ENCODE data around the gene KRT85.
A peak's percentile ranks its signal among the peaks of the same experiment; 100 is the strongest.
"Not testable (repeated sequence)": the region's sequence is repeated elsewhere in the genome, so short reads cannot be mapped to it uniquely, and the experiment has no call there.

Gene KRT85

DNA sequence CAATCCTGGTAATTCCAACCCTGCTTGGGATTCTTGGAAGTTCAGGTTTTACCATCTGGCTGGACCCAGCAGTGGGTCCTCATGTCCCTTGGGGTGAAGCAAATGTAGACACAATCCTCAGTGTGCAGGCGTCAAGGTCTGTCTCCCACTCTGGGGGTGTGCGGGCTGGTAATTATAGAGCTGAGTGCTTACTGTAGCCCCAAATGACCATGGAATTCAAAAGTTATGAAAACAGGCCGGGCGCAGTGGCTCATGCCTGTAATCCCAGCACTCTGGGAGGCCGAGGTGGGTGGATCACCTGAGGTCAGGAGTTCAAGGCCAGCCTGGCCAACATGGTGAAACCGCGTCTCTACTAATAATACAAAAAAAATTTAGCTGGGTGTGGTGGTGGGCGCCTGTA lies 22.2 kb downstream of the KRT85 start:
- H2BK12ac ChIP-seq (ENCODE audit: low read length); H3K4me2 ChIP-seq (ENCODE audit: low read length); H3K9me3 ChIP-seq (ENCODE audit: insufficient read depth, low read depth, low read length); H3K79me2 ChIP-seq (ENCODE audit: control insufficient read depth, insufficient read depth, low read length, poor library complexity); H3K27ac ChIP-seq (ENCODE audit: low read depth, low read length); H2BK5ac ChIP-seq (ENCODE audit: low read depth, low read length, poor library complexity); H3K27me3 ChIP-seq (ENCODE audit: insufficient read depth, low read length); H3K18ac ChIP-seq (ENCODE audit: low read length); H2AK5ac ChIP-seq (ENCODE audit: low read length); H4K12ac ChIP-seq (ENCODE audit: low read depth, low read length); H2AFZ ChIP-seq (ENCODE audit: insufficient read depth, low read length, poor library complexity); H3K9ac ChIP-seq (ENCODE audit: low read length); H3K4ac ChIP-seq (ENCODE audit: low read depth, low read length); H3K36me3 ChIP-seq (ENCODE audit: control insufficient read depth in 1 of 2, insufficient read depth in 2 of 2, low read length in 2 of 2); H3K79me1 ChIP-seq (ENCODE audit: low read length); H4K8ac ChIP-seq (ENCODE audit: low read depth, low read length); H3K14ac ChIP-seq (ENCODE audit: low read length); H3K4me3 ChIP-seq (ENCODE audit: low read depth, low read length); H3K23ac ChIP-seq (ENCODE audit: low read length): not testable (repeated sequence)
- H2BK120ac ChIP-seq (ENCODE audit: insufficient read depth, low read length, poor library complexity): peak overlapping the region; percentile 36
- DNase-seq: peak in 1 of 2 donors; percentile 13
- H3K4me1 ChIP-seq (ENCODE audit: control insufficient read depth in 1 of 2, insufficient read depth in 2 of 2, low read length in 2 of 2): peaks cover 10 to 13% of the 10 kb centered on the region in 2 experiments
- WGBS (ENCODE audit: extremely low coverage, insufficient coverage, insufficient read length): no CpG with 5 or more reads among the region's 8 CpGs
- peak overlapping the region; percentile 13 for H4K91ac ChIP-seq (ENCODE audit: low read depth, low read length)

DNA sequence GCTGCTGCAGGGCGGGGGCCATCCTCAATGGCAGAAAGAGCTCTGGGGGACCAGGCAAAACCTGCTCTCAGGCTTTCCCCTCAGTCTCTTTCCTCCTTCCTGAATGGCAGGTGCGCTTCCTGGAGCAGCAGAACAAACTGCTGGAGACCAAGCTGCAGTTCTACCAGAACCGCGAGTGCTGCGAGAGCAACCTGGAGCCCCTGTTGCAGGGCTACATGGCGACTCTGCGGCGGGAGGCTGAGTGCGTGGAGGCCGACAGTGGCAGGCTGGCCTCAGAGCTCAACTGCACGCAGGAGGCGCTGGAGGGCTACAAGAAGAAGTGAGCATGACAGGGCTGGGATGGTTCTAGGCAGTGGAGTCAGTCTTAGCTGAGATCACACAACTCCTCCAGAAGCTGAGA lies 23.2 kb downstream of the KRT85 start:
- Histone ChIP-seq H3K36me3 (ENCODE audit: control insufficient read depth in 1 of 2, insufficient read depth in 2 of 2, low read length in 2 of 2) (no peaks in the 10 kb centered on the region), H3K9me3 (ENCODE audit: insufficient read depth, low read depth, low read length) (peaks cover 2% of the 10 kb centered on the region), H3K79me1 (ENCODE audit: low read length) (no peaks in the 10 kb centered on the region), H3K4me3 (ENCODE audit: low read depth, low read length) (no peak overlapping the region), H2BK120ac (ENCODE audit: insufficient read depth, low read length, poor library complexity) (no peak overlapping the region), H3K27me3 (ENCODE audit: insufficient read depth, low read length) (no peaks in the 10 kb centered on the region), H3K4me1 (ENCODE audit: control insufficient read depth in 1 of 2, insufficient read depth in 2 of 2, low read length in 2 of 2) (peaks cover 10 to 13% of the 10 kb centered on the region in 2 experiments), H2AFZ (ENCODE audit: insufficient read depth, low read length, poor library complexity) (no peak overlapping the region), H3K14ac (ENCODE audit: low read length) (no peak overlapping the region), H3K79me2 (ENCODE audit: control insufficient read depth, insufficient read depth, low read length, poor library complexity) (no peaks in the 10 kb centered on the region), H3K18ac (ENCODE audit: low read length) (no peak overlapping the region), H4K8ac (ENCODE audit: low read depth, low read length) (no peak overlapping the region), H4K91ac (ENCODE audit: low read depth, low read length) (no peak overlapping the region), H2AK5ac (ENCODE audit: low read length) (no peak overlapping the region), H3K27ac (ENCODE audit: low read depth, low read length) (no peak overlapping the region), H2BK12ac (ENCODE audit: low read length) (no peak overlapping the region), H2BK5ac (ENCODE audit: low read depth, low read length, poor library complexity) (no peak overlapping the region), H3K4ac (ENCODE audit: low read depth, low read length) (no peak overlapping the region), H3K9ac (ENCODE audit: low read length) (no peak overlapping the region), H3K23ac (ENCODE audit: low read length) (no peak overlapping the region), H4K12ac (ENCODE audit: low read depth, low read length) (no peak overlapping the region), H3K4me2 (ENCODE audit: low read length) (no peak overlapping the region)
- DNase-seq: peak in 1 of 2 donors; percentile 2
- no CpG with 5 or more reads among the region's 12 CpGs for WGBS (ENCODE audit: extremely low coverage, insufficient coverage, insufficient read length)

DNA sequence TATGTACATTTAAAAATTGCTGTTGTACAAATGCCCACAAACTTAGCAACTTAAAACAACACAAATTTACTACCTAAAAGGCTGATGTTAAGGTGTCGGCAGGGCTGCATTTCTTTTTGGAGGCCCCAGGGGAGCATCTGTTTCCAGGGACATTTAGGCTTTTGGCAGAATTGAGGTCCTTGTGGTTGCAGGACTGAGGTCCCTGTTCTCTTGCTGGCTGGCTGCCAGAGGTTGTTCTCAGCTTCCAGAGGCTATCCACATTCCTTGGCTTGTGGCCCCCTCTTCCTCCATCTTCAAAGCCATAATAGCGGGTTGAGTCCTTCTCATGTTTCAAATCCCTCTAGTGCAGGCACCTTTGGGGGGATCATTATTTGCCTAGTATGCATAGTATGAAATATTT lies 23.7 kb downstream of the KRT85 start:
- H2BK5ac ChIP-seq (ENCODE audit: low read depth, low read length, poor library complexity): no peak overlapping the region
- no peak overlapping the region for H2AK5ac ChIP-seq (ENCODE audit: low read length)
- H3K36me3 ChIP-seq (ENCODE audit: control insufficient read depth in 1 of 2, insufficient read depth in 2 of 2, low read length in 2 of 2): no peaks in the 10 kb centered on the region
- no peak overlapping the region for H3K9ac ChIP-seq (ENCODE audit: low read length)
- H4K12ac ChIP-seq (ENCODE audit: low read depth, low read length): no peak overlapping the region
- H4K8ac ChIP-seq (ENCODE audit: low read depth, low read length): no peak overlapping the region
- peaks cover 2% of the 10 kb centered on the region for H3K9me3 ChIP-seq (ENCODE audit: insufficient read depth, low read depth, low read length)
- no peak overlapping the region for H3K14ac ChIP-seq (ENCODE audit: low read length)
- H3K4me2 ChIP-seq (ENCODE audit: low read length): no peak overlapping the region
- no peak overlapping the region for H3K23ac ChIP-seq (ENCODE audit: low read length)
- H3K27me3 ChIP-seq (ENCODE audit: insufficient read depth, low read length): no peaks in the 10 kb centered on the region
- H4K91ac ChIP-seq (ENCODE audit: low read depth, low read length): no peak overlapping the region
- no peak for DNase-seq
- WGBS (ENCODE audit: extremely low coverage, insufficient coverage, insufficient read length): no CpG with 5 or more reads among the region's 2 CpGs
- no peak overlapping the region for H3K4me3 ChIP-seq (ENCODE audit: low read depth, low read length)
- H3K18ac ChIP-seq (ENCODE audit: low read length): no peak overlapping the region
- H3K4ac ChIP-seq (ENCODE audit: low read depth, low read length): no peak overlapping the region
- H2AFZ ChIP-seq (ENCODE audit: insufficient read depth, low read length, poor library complexity): no peak overlapping the region
- peaks cover 10 to 13% of the 10 kb centered on the region in 2 experiments for H3K4me1 ChIP-seq (ENCODE audit: control insufficient read depth in 1 of 2, insufficient read depth in 2 of 2, low read length in 2 of 2)
- no peaks in the 10 kb centered on the region for H3K79me2 ChIP-seq (ENCODE audit: control insufficient read depth, insufficient read depth, low read length, poor library complexity)
- no peak overlapping the region for H2BK120ac ChIP-seq (ENCODE audit: insufficient read depth, low read length, poor library complexity)
- no peak overlapping the region for H2BK12ac ChIP-seq (ENCODE audit: low read length)
- H3K27ac ChIP-seq (ENCODE audit: low read depth, low read length): no peak overlapping the region
- H3K79me1 ChIP-seq (ENCODE audit: low read length): no peaks in the 10 kb centered on the region

DNA sequence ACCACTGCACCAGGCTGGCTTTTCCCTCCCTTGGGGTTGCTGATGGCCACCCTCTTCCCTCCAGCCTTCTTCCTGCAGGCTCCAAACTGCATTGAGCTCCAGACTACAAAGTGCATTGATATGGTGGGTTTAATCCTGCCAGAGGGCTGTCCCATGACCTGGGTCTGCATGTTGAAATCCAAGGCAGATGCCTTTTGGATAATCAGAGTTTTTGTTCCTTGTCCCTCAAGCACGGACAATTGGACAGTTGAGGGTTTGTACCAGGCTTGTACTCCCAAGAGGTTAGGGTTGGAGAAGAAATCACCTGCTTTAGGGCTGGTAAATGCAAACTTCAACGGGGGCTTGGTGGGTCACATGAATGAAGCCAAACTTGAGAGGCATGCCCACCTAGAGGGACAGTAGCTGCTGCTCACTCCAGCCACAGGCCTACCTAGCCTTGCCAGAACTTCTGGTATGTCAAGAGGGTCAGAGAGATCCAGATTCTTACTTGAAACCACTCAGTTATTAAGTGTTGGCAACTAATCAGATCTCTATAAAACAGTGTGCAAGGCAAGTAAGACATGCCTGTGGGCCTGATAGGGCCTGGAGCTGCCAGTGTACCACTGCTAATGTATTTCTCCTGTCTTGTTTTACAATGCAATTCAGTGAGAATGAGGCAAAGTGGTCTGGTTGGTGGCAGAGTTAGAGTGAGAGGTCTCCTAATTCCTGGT lies 24.3 kb downstream of the KRT85 start:
- Histone ChIP-seq H2BK5ac (ENCODE audit: low read depth, low read length, poor library complexity) (no peak overlapping the region), H3K4me2 (ENCODE audit: low read length) (no peak overlapping the region), H4K91ac (ENCODE audit: low read depth, low read length) (no peak overlapping the region), H3K14ac (ENCODE audit: low read length) (no peak overlapping the region), H3K27me3 (ENCODE audit: insufficient read depth, low read length) (no peaks in the 10 kb centered on the region), H3K4ac (ENCODE audit: low read depth, low read length) (no peak overlapping the region), H3K79me1 (ENCODE audit: low read length) (no peaks in the 10 kb centered on the region), H2BK12ac (ENCODE audit: low read length) (no peak overlapping the region), H3K36me3 (ENCODE audit: control insufficient read depth in 1 of 2, insufficient read depth in 2 of 2, low read length in 2 of 2) (no peaks in the 10 kb centered on the region), H4K8ac (ENCODE audit: low read depth, low read length) (no peak overlapping the region), H3K27ac (ENCODE audit: low read depth, low read length) (no peak overlapping the region), H2AFZ (ENCODE audit: insufficient read depth, low read length, poor library complexity) (no peak overlapping the region), H3K23ac (ENCODE audit: low read length) (no peak overlapping the region), H3K4me3 (ENCODE audit: low read depth, low read length) (no peak overlapping the region), H2AK5ac (ENCODE audit: low read length) (no peak overlapping the region), H2BK120ac (ENCODE audit: insufficient read depth, low read length, poor library complexity) (no peak overlapping the region), H3K4me1 (ENCODE audit: control insufficient read depth in 1 of 2, insufficient read depth in 2 of 2, low read length in 2 of 2) (peaks cover 13% of the 10 kb centered on the region in 2 experiments), H4K12ac (ENCODE audit: low read depth, low read length) (no peak overlapping the region), H3K9ac (ENCODE audit: low read length) (no peak overlapping the region), H3K79me2 (ENCODE audit: control insufficient read depth, insufficient read depth, low read length, poor library complexity) (no peaks in the 10 kb centered on the region), H3K18ac (ENCODE audit: low read length) (no peak overlapping the region), H3K9me3 (ENCODE audit: insufficient read depth, low read depth, low read length) (no peaks in the 10 kb centered on the region)
- WGBS (ENCODE audit: extremely low coverage, insufficient coverage, insufficient read length): no CpG with 5 or more reads among the region's 2 CpGs
- no peak for DNase-seq

All from trophoblast cell (in vitro differentiated cells and primary cell).